ENCODE results near the gene IFITM10.
"Not testable (repeated sequence)": the region's sequence is repeated elsewhere in the genome, so short reads cannot be mapped to it uniquely, and the experiment has no call there.

GRCh38 chr11:1683216-1683615, 67.2 kb downstream of the IFITM10 start:
- TF ChIP-seq CTCF (IDR thresholded peaks at IDR 0.05; ENCODE audit: low read depth, low read length); POLR2A (IDR thresholded peaks at IDR 0.05; ENCODE audit: extremely low read depth, insufficient read length); MAX (IDR thresholded peaks at IDR 0.05; ENCODE audit: low read depth, low read length): not testable (repeated sequence)

Data from NB4 (cell line).